H9 (cell line): ENCODE measurements around the gene BARX1. TPM values are rescaled to one million over a fixed set of nuclear protein-coding genes. Genes with fewer than 3 reads are reported as not detected.

Source experiments
- DNase-seq: peaks from one replicate; pipeline ENCODE4 v3.0.0-alpha.2; 2017
- H2AFZ ChIP-seq: one replicate; pipeline ENCODE4 v1.6.1; 2013; ENCODE audit warnings: mild to moderate bottlenecking, low read length, control low read depth, moderate library complexity
- H2AK5ac ChIP-seq: 2 replicates; pipeline ENCODE4 v1.6.1; 2013; ENCODE audit warnings: low read length, control low read depth, mixed read lengths; ENCODE audit not compliant: insufficient read length
- H2BK120ac ChIP-seq: one replicate; pipeline ENCODE4 v1.6.1; 2013; ENCODE audit warnings: low read depth, mild to moderate bottlenecking, low read length, control low read depth, inconsistent platforms; ENCODE audit not compliant: poor library complexity, severe bottlenecking
- H2BK12ac ChIP-seq: 2 replicates; pipeline ENCODE4 v1.6.1; 2013; ENCODE audit warnings: low read length, control low read depth, mixed read lengths, low read depth; ENCODE audit not compliant: insufficient read length
- H2BK15ac ChIP-seq: 2 replicates; pipeline ENCODE4 v1.6.1; 2013; ENCODE audit warnings: low read depth, low read length, control low read depth
- H2BK20ac ChIP-seq: one replicate; pipeline ENCODE4 v1.6.1; 2013; ENCODE audit warnings: low read depth, mild to moderate bottlenecking, low read length, control low read depth, inconsistent platforms; ENCODE audit not compliant: poor library complexity, severe bottlenecking
- H2BK5ac ChIP-seq: 2 replicates; pipeline ENCODE4 v1.6.1; 2013; ENCODE audit warnings: low read length, control low read depth, mixed read lengths; ENCODE audit not compliant: insufficient read length
- H3K14ac ChIP-seq: 2 replicates; pipeline ENCODE4 v1.6.1; 2013; ENCODE audit warnings: low read length, control low read depth; ENCODE audit not compliant: insufficient read depth
- H3K18ac ChIP-seq: 2 replicates; pipeline ENCODE4 v1.6.1; 2013; ENCODE audit warnings: low read depth, mild to moderate bottlenecking, mixed read lengths, low read length, control low read depth; ENCODE audit not compliant: insufficient read length
- H3K23ac ChIP-seq: 2 replicates; pipeline ENCODE4 v1.6.1; 2013; ENCODE audit warnings: low read length, control low read depth, mixed read lengths, low read depth; ENCODE audit not compliant: insufficient read length
- H3K23me2 ChIP-seq: 2 replicates; pipeline ENCODE4 v1.6.1; 2013; ENCODE audit warnings: low read depth, mild to moderate bottlenecking, mixed read lengths, low read length, control low read depth; ENCODE audit not compliant: insufficient read length, poor library complexity, severe bottlenecking
- H3K27ac ChIP-seq: 2 replicates; pipeline ENCODE4 v1.5.1; 2013; ENCODE audit warnings: low read length, control low read depth, mixed read lengths, low read depth; ENCODE audit not compliant: insufficient read length
- H3K27me3 ChIP-seq: 2 replicates; pipeline ENCODE4 v1.6.1; 2013; ENCODE audit warnings: low read length, control low read depth, inconsistent platforms; ENCODE audit not compliant: insufficient read depth
- H3K4ac ChIP-seq: 2 replicates; pipeline ENCODE4 v1.6.1; 2013; ENCODE audit warnings: low read depth, mild to moderate bottlenecking, control low read depth, inconsistent platforms, low read length, moderate library complexity
- H3K4me1 ChIP-seq: 2 replicates; pipeline ENCODE4 v1.6.1; 2013; ENCODE audit warnings: low read length, control low read depth, inconsistent platforms; ENCODE audit not compliant: insufficient read depth
- H3K4me2 ChIP-seq: 2 replicates; pipeline ENCODE4 v1.6.1; 2013; ENCODE audit warnings: low read length, control low read depth, mixed read lengths; ENCODE audit not compliant: insufficient read length, insufficient read depth
- H3K56ac ChIP-seq: 2 replicates; pipeline ENCODE4 v1.6.1; 2013; ENCODE audit warnings: low read depth, mild to moderate bottlenecking, mixed read lengths, low read length, control low read depth; ENCODE audit not compliant: insufficient read length
- H3K79me1 ChIP-seq: 2 replicates; pipeline ENCODE4 v1.6.1; 2013; ENCODE audit warnings: low read depth, mild to moderate bottlenecking, moderate library complexity, low read length, control low read depth, inconsistent platforms; ENCODE audit not compliant: insufficient read depth, poor library complexity, severe bottlenecking
- H3K79me2 ChIP-seq: 2 replicates; pipeline ENCODE4 v1.6.1; 2013; ENCODE audit warnings: low read length, control low read depth, inconsistent platforms; ENCODE audit not compliant: insufficient read depth
- H3K9ac ChIP-seq: 2 replicates; pipeline ENCODE4 v1.6.1; 2013; ENCODE audit warnings: low read length, control low read depth, mixed read lengths; ENCODE audit not compliant: insufficient read length; ENCODE audit errors: extremely low read depth
- H3K9me3 ChIP-seq: one replicate; pipeline ENCODE4 v1.6.1; 2013; ENCODE audit warnings: low read depth, low read length, inconsistent platforms; ENCODE audit not compliant: control insufficient read depth
- H3T11ph ChIP-seq: one replicate; pipeline ENCODE4 v1.6.1; 2013; ENCODE audit warnings: mild to moderate bottlenecking, low read length, control low read depth, inconsistent platforms
- H4K20me1 ChIP-seq: one replicate; pipeline ENCODE4 v1.6.1; 2013; ENCODE audit not compliant: control insufficient read depth, insufficient read length, insufficient read depth
- H4K5ac ChIP-seq: 2 replicates; pipeline ENCODE4 v1.6.1; 2013; ENCODE audit warnings: low read depth, mild to moderate bottlenecking, mixed read lengths, low read length, control low read depth; ENCODE audit not compliant: insufficient read length
- H4K8ac ChIP-seq: replicated peaks from 2 replicates; pipeline ENCODE4 v1.6.1; 2013; ENCODE audit warnings: low read length, control low read depth, mixed read lengths, low read depth; ENCODE audit not compliant: insufficient read length
- H4K91ac ChIP-seq: 2 replicates; pipeline ENCODE4 v1.6.1; 2013; ENCODE audit warnings: low read depth, mild to moderate bottlenecking, moderate library complexity, mixed read lengths, low read length, control low read depth; ENCODE audit not compliant: insufficient read length
- H3K27ac Mint-ChIP-seq, 3 experiments: 2 replicates in 2 of 3; 3 replicates in 1 of 3; pipeline ENCODE4 v1.8.0; 2020 to 2021; ENCODE audit warnings: mixed read lengths in 3 of 3, mild to moderate bottlenecking in 1 of 3, moderate library complexity in 1 of 3
- H3K27me3 Mint-ChIP-seq: 2 replicates; pipeline ENCODE4 v1.8.0; 2021; ENCODE audit warnings: low read depth, mild to moderate bottlenecking, moderate library complexity, mixed read lengths
- H3K36me3 Mint-ChIP-seq, 3 experiments: 2 replicates in 2 of 3; 3 replicates in 1 of 3; pipeline ENCODE4 v1.8.0; 2020 to 2021; ENCODE audit warnings: low read depth in 3 of 3, mixed read lengths in 3 of 3; ENCODE audit not compliant: insufficient read depth in 1 of 3
- H3K4me1 Mint-ChIP-seq, 2 experiments: 2 replicates each; pipeline ENCODE4 v1.8.0; 2020; ENCODE audit warnings: mixed read lengths in 2 of 2
- H3K4me3 Mint-ChIP-seq, 2 experiments: 2 replicates in 1 of 2; 3 replicates in 1 of 2; pipeline ENCODE4 v1.8.0; 2020 to 2021; ENCODE audit warnings: mild to moderate bottlenecking in 2 of 2, mixed read lengths in 2 of 2, moderate library complexity in 1 of 2
- H3K9me3 Mint-ChIP-seq, 2 experiments: 2 replicates in 1 of 2; 3 replicates in 1 of 2; pipeline ENCODE4 v1.8.0; 2020; ENCODE audit warnings: mild to moderate bottlenecking in 2 of 2, mixed read lengths in 2 of 2, moderate library complexity in 1 of 2
- CTCF ChIP-seq: fragments of 200-600 bp; sonication (generic); conservative IDR thresholded peaks from 3 replicates; pipeline ENCODE4 v1.8.0; 2021; ENCODE audit warnings: antibody characterized with exemption, mild to moderate bottlenecking
- WGBS: extraction: QIAGEN DNeasy Blood & Tissue Kit; methylation state at CpG from one replicate; pipeline ENCODE4 v1.1.7; 2013; ENCODE audit warnings: missing lambda C conversion rate, low lambda C conversion rate, mixed read lengths; ENCODE audit not compliant: insufficient read length; ENCODE audit errors: extremely low coverage; 5-methylcytosine and 5-hydroxymethylcytosine counted together
- total RNA-seq: library from RNA; stranded (reverse); gene quantifications from 2 replicates; pipeline ENCODE4 v1.2.1, GENCODE V29; 2021

Gene BARX1
- total RNA-seq, 1 experiment from 2014 or later, result 1.2 TPM

- Mint-ChIP-seq H3K9me3 (peaks cover 4 to 18% of the 10 kb centered on the region in 2 experiments; a peak in 3 of 5 replicates), H3K27ac (no peak overlapping the region), H3K4me3 (peak overlapping the region; percentile 17 to 62), H3K36me3 (0 out of 7 replicates have a peak, but pooled peaks cover 0 to 4% (median 0%) of the 10 kb centered on the region in 3 experiments), H3K27me3 (peaks cover 94% of the 10 kb centered on the region), H3K4me1 (peaks cover 47 to 66% of the 10 kb centered on the region in 2 experiments)
- Histone ChIP-seq H3K27ac (no peak overlapping the region), H3K23ac (no peak overlapping the region), H4K5ac (no peak overlapping the region), H2BK20ac (no peak overlapping the region), H2BK5ac (no peak overlapping the region), H3K14ac (no peak overlapping the region), H3K27me3 (peaks cover 89% of the 10 kb centered on the region), H3K18ac (no peak overlapping the region), H3K79me1 (no peaks in the 10 kb centered on the region), H3K4ac (no peak overlapping the region), H3T11ph (no peak overlapping the region), H3K4me2 (peak overlapping the region; percentile 78), H2BK120ac (no peak overlapping the region), H4K20me1 (no peaks in the 10 kb centered on the region), H3K56ac (no peak overlapping the region), H3K9me3 (no peaks in the 10 kb centered on the region), H3K4me1 (peaks cover 3% of the 10 kb centered on the region; the same call in 1 of the 2 replicates), H2AK5ac (no peak overlapping the region), H4K8ac (no peak overlapping the region), H2BK15ac (no peak overlapping the region), H4K91ac (no peak overlapping the region), H3K79me2 (no peaks in the 10 kb centered on the region), H2BK12ac (no peak overlapping the region), H2AFZ (no peak overlapping the region), H3K9ac (no peak overlapping the region), H3K23me2 (peaks cover 19% of the 10 kb centered on the region)
- WGBS, result no CpG with 5 or more reads among the region's 39 CpGs
- TF ChIP-seq CTCF, result no peak
- DNase-seq, result no peak
Observed at GRCh38 chr9:93952119-93952783, 2.9 kb downstream of the BARX1 start.
